GM23338 (cell line): Measurements from ENCODE around the gene FAM227A. TPM values are rescaled to one million over a fixed set of nuclear protein-coding genes. Genes with fewer than 3 reads are reported as not detected.
A peak's percentile ranks its signal among the peaks of the same experiment; 100 is the strongest.

ENCODE experiments used
- ATAC-seq: fragments of 200-7000 bp; cut with Tn5 transposase; 3 replicates; pipeline ENCODE4 v1.9.1; 2020
- DNase-seq: peaks from one replicate; pipeline ENCODE4 v3.0.0-alpha.2; 2015; ENCODE audit warnings: low spot score
- H2AFZ ChIP-seq: fragments of 200-600 bp; sonication (generic); 2 replicates; pipeline ENCODE4 v1.8.0; 2016; ENCODE audit warnings: antibody characterized with exemption, mild to moderate bottlenecking, moderate library complexity
- H3F3A ChIP-seq: fragments of 200-600 bp; sonication (generic); replicated peaks from 2 replicates; pipeline ENCODE4 v1.8.0; 2017; ENCODE audit warnings: antibody characterized with exemption, mixed run types, low read depth
- H3K27ac ChIP-seq: fragments of 200-600 bp; sonication (generic); 2 replicates; pipeline ENCODE4 v1.6.1; 2016; ENCODE audit warnings: low read depth
- H3K27me3 ChIP-seq: fragments of 200-600 bp; sonication (generic); 2 replicates; pipeline ENCODE4 v1.8.0; 2016; ENCODE audit warnings: mild to moderate bottlenecking, mixed run types, moderate library complexity; ENCODE audit not compliant: insufficient read depth
- H3K36me3 ChIP-seq: fragments of 200-600 bp; sonication (generic); 2 replicates; pipeline ENCODE4 v1.8.0; 2016; ENCODE audit warnings: mild to moderate bottlenecking; ENCODE audit not compliant: insufficient read depth
- H3K4me1 ChIP-seq: fragments of 200-600 bp; sonication (generic); 2 replicates; pipeline ENCODE4 v1.8.0; 2016; ENCODE audit warnings: mild to moderate bottlenecking, moderate library complexity; ENCODE audit not compliant: insufficient read depth
- H3K4me2 ChIP-seq: fragments of 200-600 bp; sonication (generic); 2 replicates; pipeline ENCODE4 v1.7.1; 2017; ENCODE audit warnings: mixed run types
- H3K4me3 ChIP-seq: fragments of 200-600 bp; sonication (generic); 2 replicates; pipeline ENCODE4 v1.6.1; 2016; ENCODE audit warnings: mixed run types
- H3K79me2 ChIP-seq: fragments of 200-600 bp; sonication (generic); replicated peaks from 2 replicates; pipeline ENCODE4 v1.8.0; 2017; ENCODE audit warnings: mild to moderate bottlenecking; ENCODE audit not compliant: insufficient read depth
- H3K9me2 ChIP-seq: fragments of 200-600 bp; sonication (generic); 2 replicates; pipeline ENCODE4 v1.8.0; 2017; ENCODE audit not compliant: insufficient read depth
- H4K20me1 ChIP-seq: fragments of 200-600 bp; sonication (generic); replicated peaks from 2 replicates; pipeline ENCODE4 v1.8.0; 2017; ENCODE audit warnings: mild to moderate bottlenecking; ENCODE audit not compliant: insufficient read depth
- H3K27ac Mint-ChIP-seq: 2 replicates; pipeline ENCODE4 v1.8.0; 2020; ENCODE audit warnings: inconsistent platforms, mild to moderate bottlenecking, moderate library complexity, mixed read lengths
- H3K27me3 Mint-ChIP-seq: 3 replicates; pipeline ENCODE4 v1.8.0; 2022; ENCODE audit warnings: low read depth, mild to moderate bottlenecking, moderate library complexity, mixed read lengths, inconsistent platforms; ENCODE audit not compliant: insufficient read depth, poor library complexity
- H3K36me3 Mint-ChIP-seq: 3 replicates; pipeline ENCODE4 v1.8.0; 2021; ENCODE audit warnings: low read depth, mild to moderate bottlenecking, inconsistent platforms, moderate library complexity, mixed read lengths
- H3K4me1 Mint-ChIP-seq: 3 replicates; pipeline ENCODE4 v1.8.0; 2020; ENCODE audit warnings: mild to moderate bottlenecking, inconsistent platforms, mixed read lengths
- H3K4me3 Mint-ChIP-seq: 3 replicates; pipeline ENCODE4 v1.8.0; 2021; ENCODE audit warnings: moderate library complexity, mild to moderate bottlenecking, inconsistent platforms, mixed read lengths
- H3K9me3 Mint-ChIP-seq: 3 replicates; pipeline ENCODE4 v1.8.0; 2020; ENCODE audit warnings: moderate library complexity, mild to moderate bottlenecking, inconsistent platforms, mixed read lengths
- CREB1 ChIP-seq: fragments of 250-450 bp; sonication (Bioruptor Pico); IDR thresholded peaks from 2 replicates; pipeline ENCODE4 v1.5.0; 2020; ENCODE audit warnings: low read depth, mild to moderate bottlenecking, moderate library complexity
- EZH2 ChIP-seq: fragments of 200-600 bp; sonication (generic); IDR thresholded peaks from one replicate; pipeline ENCODE4 v1.8.0; 2017; ENCODE audit warnings: antibody characterized with exemption, mild to moderate bottlenecking, low read depth; ENCODE audit not compliant: unreplicated experiment
- EZH2phosphoT487 ChIP-seq: fragments of 200-600 bp; sonication (generic); IDR thresholded peaks from one replicate; pipeline ENCODE4 v1.8.1; 2018; ENCODE audit warnings: antibody characterized with exemption; ENCODE audit not compliant: unreplicated experiment
- JUNB ChIP-seq: IDR thresholded peaks from one replicate; pipeline ENCODE4 v1.6.1; 2016; ENCODE audit warnings: antibody characterized with exemption; ENCODE audit not compliant: unreplicated experiment
- POLR2AphosphoS5 ChIP-seq: IDR thresholded peaks from 2 replicates; pipeline ENCODE4 v1.6.1; 2016; ENCODE audit warnings: antibody characterized with exemption, low read depth
- STAT1 ChIP-seq: IDR thresholded peaks from one replicate; pipeline ENCODE4 v1.6.1; 2016; ENCODE audit warnings: antibody characterized with exemption; ENCODE audit not compliant: unreplicated experiment
- ZNF114 ChIP-seq: fragments of 250-450 bp; sonication (Bioruptor Pico); IDR thresholded peaks from 2 replicates; pipeline ENCODE4 v1.5.0; 2020; ENCODE audit warnings: mild to moderate bottlenecking, moderate library complexity
- ZNF331 ChIP-seq: fragments of 250-450 bp; sonication (Bioruptor Pico); IDR thresholded peaks from 2 replicates; pipeline ENCODE4 v1.5.0; 2020; ENCODE audit warnings: low read depth, mild to moderate bottlenecking, moderate library complexity
- polyA plus RNA-seq: library from polyadenylated mRNA; unstranded; fragments of >200 nt; fragmentation: Nextera tagmentation; extraction: Ambion mirVana; gene quantifications from 2 replicates; pipeline ENCODE4 v1.2.1, GENCODE V29; 2016
- total RNA-seq: library from RNA; depleted of rRNA; stranded (reverse); fragments of >200 nt; shearing (Covaris generic); gene quantifications from 2 replicates; pipeline ENCODE4 v1.2.3, GENCODE V29; 2014
- TF ChIP-seq, protein P1 (sequence below): IDR thresholded peaks from 2 replicates; pipeline ENCODE4 v1.6.1; 2016; ENCODE audit warnings: antibody characterized with exemption
- TF ChIP-seq, protein P2 (sequence below): IDR thresholded peaks from one replicate; pipeline ENCODE4 v1.6.1; 2018; ENCODE audit warnings: antibody characterized with exemption; ENCODE audit not compliant: unreplicated experiment

The FAM227A gene
- total and polyA plus RNA-seq, 2 experiments from 2014 or later, result 5.8 to 11.0 TPM

DNA sequence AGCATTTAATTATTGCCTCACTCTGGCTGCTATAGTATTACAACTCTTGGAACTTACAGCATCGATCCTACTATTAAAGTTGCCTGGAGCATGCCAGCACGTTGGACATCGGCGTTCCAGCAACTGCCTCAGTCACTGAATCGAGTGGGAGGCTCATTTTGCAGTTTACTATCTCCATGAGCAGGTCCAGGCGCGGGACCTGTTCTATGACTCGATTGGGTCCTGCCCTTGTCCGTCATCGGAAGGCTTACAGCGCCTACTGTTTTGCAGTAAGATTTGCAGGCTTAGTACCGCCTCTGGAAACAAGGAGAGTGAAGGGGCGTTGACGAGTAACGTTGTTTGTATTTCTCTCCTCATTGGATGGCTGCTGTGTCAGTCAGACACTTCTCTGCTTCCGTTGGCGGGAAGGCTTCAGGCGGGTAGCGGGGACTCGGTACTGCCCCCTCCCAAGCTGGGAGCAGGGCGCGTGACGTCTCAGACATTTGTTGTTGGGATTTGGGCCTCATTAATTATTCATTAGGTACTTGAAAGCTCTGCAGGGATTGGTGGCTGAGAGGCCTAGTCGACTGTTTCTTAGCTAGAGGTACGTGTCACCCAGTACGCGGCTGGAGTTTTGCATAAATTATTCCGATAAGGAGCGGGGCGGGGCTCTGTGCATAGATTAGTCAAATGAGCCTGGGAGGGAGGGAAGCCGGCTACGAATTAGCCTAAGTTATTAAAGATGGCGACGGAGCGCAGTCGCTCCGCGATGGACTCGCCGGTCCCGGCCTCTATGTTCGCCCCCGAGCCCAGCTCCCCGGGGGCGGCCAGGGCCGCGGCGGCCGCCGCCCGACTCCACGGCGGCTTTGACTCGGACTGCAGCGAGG is 49.3 kb upstream of the FAM227A start, which contains the start of gene GTPBP1:
TSS of gene GTPBP1 (plus strand) at position 710 of the 866 bp plus-strand sequence. CDS start at position 722, 12 bp downstream.
- H3K4me1 Mint-ChIP-seq, result peaks cover 51% of the 10 kb centered on the region
- ATAC-seq, result peak; percentile 81

DNA sequence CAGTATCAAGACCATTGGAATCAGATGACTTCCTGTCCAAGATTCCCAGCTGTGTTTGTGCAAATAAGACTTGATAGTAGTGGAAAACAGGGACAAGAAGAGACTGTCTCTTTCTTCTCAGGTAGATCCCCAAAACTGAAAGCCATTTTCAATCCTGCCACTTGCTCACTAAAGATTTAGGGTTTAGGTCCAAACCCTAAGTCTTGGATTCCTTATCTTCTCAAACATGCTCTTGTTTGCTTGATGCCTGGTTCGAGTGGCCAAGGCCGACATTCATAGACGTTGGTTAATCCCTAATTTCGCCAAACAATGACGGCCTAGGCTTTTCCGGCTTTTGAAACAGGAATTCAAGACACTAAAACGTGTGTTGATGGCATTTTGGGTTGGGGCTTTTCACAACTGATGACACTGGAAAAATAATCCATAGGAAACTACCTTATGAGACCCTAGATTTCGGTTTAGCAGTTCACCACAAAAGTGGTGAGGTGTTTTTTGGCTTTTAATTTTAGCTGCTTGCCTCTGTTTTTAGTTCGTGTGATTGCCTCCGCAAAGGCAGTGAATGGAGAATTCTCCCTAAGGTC is 48.6 kb upstream of the FAM227A start:
- H3K9me2 ChIP-seq, result no peaks in the 10 kb centered on the region
- H3F3A ChIP-seq, result peaks cover 4% of the 10 kb centered on the region; the same call in 1 of the 2 replicates
- H2AFZ ChIP-seq, result no peak overlapping the region
- H3K27me3 ChIP-seq, result no peaks in the 10 kb centered on the region
- H3K9me3 Mint-ChIP-seq, result no peaks in the 10 kb centered on the region
- DNase-seq (no peak), ATAC-seq (no peak)
- peaks cover 49% of the 10 kb centered on the region for H3K4me1 Mint-ChIP-seq
- peak overlapping the region; percentile 90 for H3K4me3 Mint-ChIP-seq
- H3K27ac Mint-ChIP-seq, result peak overlapping the region; percentile 100
- H3K4me2 ChIP-seq, result peak overlapping the region; percentile 51
- peaks cover 40% of the 10 kb centered on the region for H3K79me2 ChIP-seq
- H3K4me1 ChIP-seq, result peaks cover 31% of the 10 kb centered on the region
- H3K36me3 Mint-ChIP-seq, result peaks cover 4% of the 10 kb centered on the region; the same call in 2 of the 3 replicates
- H4K20me1 ChIP-seq, result peaks cover 20% of the 10 kb centered on the region
- peak overlapping the region; percentile 85 for H3K27ac ChIP-seq
- peak overlapping the region; percentile 35 for H3K4me3 ChIP-seq
- no peaks in the 10 kb centered on the region for H3K36me3 ChIP-seq
- H3K27me3 Mint-ChIP-seq, result peaks cover 22% of the 10 kb centered on the region
- TF ChIP-seq JUNB, result no peak
- no peak for TF ChIP-seq CREB1
- no peak for TF ChIP-seq EZH2
- TF ChIP-seq EZH2phosphoT487, result no peak
- no peak for TF ChIP-seq STAT1
- no peak for TF ChIP-seq POLR2AphosphoS5
- TF ChIP-seq, protein P1, sequence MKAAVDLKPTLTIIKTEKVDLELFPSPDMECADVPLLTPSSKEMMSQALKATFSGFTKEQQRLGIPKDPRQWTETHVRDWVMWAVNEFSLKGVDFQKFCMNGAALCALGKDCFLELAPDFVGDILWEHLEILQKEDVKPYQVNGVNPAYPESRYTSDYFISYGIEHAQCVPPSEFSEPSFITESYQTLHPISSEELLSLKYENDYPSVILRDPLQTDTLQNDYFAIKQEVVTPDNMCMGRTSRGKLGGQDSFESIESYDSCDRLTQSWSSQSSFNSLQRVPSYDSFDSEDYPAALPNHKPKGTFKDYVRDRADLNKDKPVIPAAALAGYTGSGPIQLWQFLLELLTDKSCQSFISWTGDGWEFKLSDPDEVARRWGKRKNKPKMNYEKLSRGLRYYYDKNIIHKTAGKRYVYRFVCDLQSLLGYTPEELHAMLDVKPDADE, result no peak
- TF ChIP-seq, protein P2, sequence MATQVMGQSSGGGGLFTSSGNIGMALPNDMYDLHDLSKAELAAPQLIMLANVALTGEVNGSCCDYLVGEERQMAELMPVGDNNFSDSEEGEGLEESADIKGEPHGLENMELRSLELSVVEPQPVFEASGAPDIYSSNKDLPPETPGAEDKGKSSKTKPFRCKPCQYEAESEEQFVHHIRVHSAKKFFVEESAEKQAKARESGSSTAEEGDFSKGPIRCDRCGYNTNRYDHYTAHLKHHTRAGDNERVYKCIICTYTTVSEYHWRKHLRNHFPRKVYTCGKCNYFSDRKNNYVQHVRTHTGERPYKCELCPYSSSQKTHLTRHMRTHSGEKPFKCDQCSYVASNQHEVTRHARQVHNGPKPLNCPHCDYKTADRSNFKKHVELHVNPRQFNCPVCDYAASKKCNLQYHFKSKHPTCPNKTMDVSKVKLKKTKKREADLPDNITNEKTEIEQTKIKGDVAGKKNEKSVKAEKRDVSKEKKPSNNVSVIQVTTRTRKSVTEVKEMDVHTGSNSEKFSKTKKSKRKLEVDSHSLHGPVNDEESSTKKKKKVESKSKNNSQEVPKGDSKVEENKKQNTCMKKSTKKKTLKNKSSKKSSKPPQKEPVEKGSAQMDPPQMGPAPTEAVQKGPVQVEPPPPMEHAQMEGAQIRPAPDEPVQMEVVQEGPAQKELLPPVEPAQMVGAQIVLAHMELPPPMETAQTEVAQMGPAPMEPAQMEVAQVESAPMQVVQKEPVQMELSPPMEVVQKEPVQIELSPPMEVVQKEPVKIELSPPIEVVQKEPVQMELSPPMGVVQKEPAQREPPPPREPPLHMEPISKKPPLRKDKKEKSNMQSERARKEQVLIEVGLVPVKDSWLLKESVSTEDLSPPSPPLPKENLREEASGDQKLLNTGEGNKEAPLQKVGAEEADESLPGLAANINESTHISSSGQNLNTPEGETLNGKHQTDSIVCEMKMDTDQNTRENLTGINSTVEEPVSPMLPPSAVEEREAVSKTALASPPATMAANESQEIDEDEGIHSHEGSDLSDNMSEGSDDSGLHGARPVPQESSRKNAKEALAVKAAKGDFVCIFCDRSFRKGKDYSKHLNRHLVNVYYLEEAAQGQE, result no peak
- no peak for TF ChIP-seq ZNF331 (CRISPR knock-in tag)
- TF ChIP-seq ZNF114 (CRISPR knock-in tag), result no peak

More for the DNA sequence above, 49.3 kb upstream of the FAM227A start, which contains the start of gene GTPBP1:
- Histone ChIP-seq H3K36me3 (no peaks in the 10 kb centered on the region), H3K4me1 (peaks cover 31% of the 10 kb centered on the region), H2AFZ (no peak within 1 kb of the TSS), H3F3A (peaks cover 4% of the 10 kb centered on the region; the same call in 1 of the 2 replicates), H4K20me1 (peaks cover 27% of the 10 kb centered on the region), H3K4me3 (peak within 1 kb of the TSS; percentile 83), H3K4me2 (peak within 1 kb of the TSS; percentile 91), H3K79me2 (peaks cover 42% of the 10 kb centered on the region), H3K9me2 (no peaks in the 10 kb centered on the region), H3K27ac (peak within 1 kb of the TSS; percentile 85), H3K27me3 (no peaks in the 10 kb centered on the region)
- peaks cover 4% of the 10 kb centered on the region; the same call in 2 of the 3 replicates for H3K36me3 Mint-ChIP-seq
- H3K27me3 Mint-ChIP-seq, result peaks cover 20% of the 10 kb centered on the region
- peak within 1 kb of the TSS; percentile 100 for H3K27ac Mint-ChIP-seq
- TF ChIP-seq POLR2AphosphoS5 (peak; percentile 81), CREB1 (peak; percentile 92), EZH2 (no peak)
- no peaks in the 10 kb centered on the region for H3K9me3 Mint-ChIP-seq
- peak within 1 kb of the TSS; percentile 90 for H3K4me3 Mint-ChIP-seq
- peak; percentile 100 for DNase-seq
